ENCODE measurements around the gene S100A14.

GRCh38 chr1:153585006-153585405 is 31.1 kb downstream of the S100A14 start:
- TF ChIP-seq CTCF (IDR thresholded peaks at IDR 0.05; ENCODE audit: low read length) = no peak
- TF ChIP-seq EZH2phosphoT487 (IDR thresholded peaks at IDR 0.05; ENCODE audit: low read length) = no peak

Data from MM.1S (cell line).